NK-92 treated with Interleukin-12 subunit alpha and Interleukin-12 subunit beta, amount 100 ng/mL, for 24 hours (cell line): ENCODE measurements around the gene DISP3.

ENCODE experiments used
- DNase-seq: peaks from one replicate; lab custom pipeline; 2025; lab: John Stamatoyannopoulos, UW

DISP3 gene

GRCh38 chr1:11487196-11487751, 8.3 kb downstream of the DISP3 start:
- no peak for DNase-seq

- no peak for DNase-seq
Measured at GRCh38 chr1:11488201-11488770, 9.3 kb downstream of the DISP3 start.

GRCh38 chr1:11488966-11489625, 10.1 kb downstream of the DISP3 start:
- no peak for DNase-seq

GRCh38 chr1:11492235-11492634, 13.3 kb downstream of the DISP3 start:
- no peak for DNase-seq

GRCh38 chr1:11493972-11494655, 15.2 kb downstream of the DISP3 start:
- DNase-seq, result no peak

GRCh38 chr1:11494771-11495170, 15.8 kb downstream of the DISP3 start:
- DNase-seq, result no peak

GRCh38 chr1:11495579-11495978, 16.6 kb downstream of the DISP3 start:
- DNase-seq, result no peak

- DNase-seq, result no peak
Measured at GRCh38 chr1:11496551-11497080, 17.7 kb downstream of the DISP3 start.

GRCh38 chr1:11498956-11499594, 20.1 kb downstream of the DISP3 start:
- no peak for DNase-seq

- no peak for DNase-seq
Measured at GRCh38 chr1:11499601-11500331, 20.8 kb downstream of the DISP3 start.

- no peak for DNase-seq
Measured at GRCh38 chr1:11500881-11501280, 21.9 kb downstream of the DISP3 start.

- no peak for DNase-seq
Measured at GRCh38 chr1:11501491-11501897, 22.5 kb downstream of the DISP3 start.

GRCh38 chr1:11501906-11502485, 23.0 kb downstream of the DISP3 start:
- no peak for DNase-seq

GRCh38 chr1:11502516-11502915, 23.6 kb downstream of the DISP3 start:
- DNase-seq, result no peak

- no peak for DNase-seq
Measured at GRCh38 chr1:11504599-11504998, 25.6 kb downstream of the DISP3 start.

- no peak for DNase-seq
Measured at GRCh38 chr1:11505591-11506538, 26.9 kb downstream of the DISP3 start.

GRCh38 chr1:11507309-11507708, 28.4 kb downstream of the DISP3 start:
- DNase-seq, result no peak

- DNase-seq, result no peak
Measured at GRCh38 chr1:11513681-11514080, 34.7 kb downstream of the DISP3 start.

- no peak for DNase-seq
Measured at GRCh38 chr1:11514366-11514765, 35.4 kb downstream of the DISP3 start.
